NAMALWA (cell line): ENCODE results near the gene GALNT8.
"Not testable (repeated sequence)": the region's sequence is repeated elsewhere in the genome, so short reads cannot be mapped to it uniquely, and the experiment has no call there.

Experiments
- DNase-seq: peaks from one replicate; pipeline ENCODE4 v3.0.0-alpha.2; 2015; ENCODE audit warnings: low spot score

GALNT8 gene

DNA sequence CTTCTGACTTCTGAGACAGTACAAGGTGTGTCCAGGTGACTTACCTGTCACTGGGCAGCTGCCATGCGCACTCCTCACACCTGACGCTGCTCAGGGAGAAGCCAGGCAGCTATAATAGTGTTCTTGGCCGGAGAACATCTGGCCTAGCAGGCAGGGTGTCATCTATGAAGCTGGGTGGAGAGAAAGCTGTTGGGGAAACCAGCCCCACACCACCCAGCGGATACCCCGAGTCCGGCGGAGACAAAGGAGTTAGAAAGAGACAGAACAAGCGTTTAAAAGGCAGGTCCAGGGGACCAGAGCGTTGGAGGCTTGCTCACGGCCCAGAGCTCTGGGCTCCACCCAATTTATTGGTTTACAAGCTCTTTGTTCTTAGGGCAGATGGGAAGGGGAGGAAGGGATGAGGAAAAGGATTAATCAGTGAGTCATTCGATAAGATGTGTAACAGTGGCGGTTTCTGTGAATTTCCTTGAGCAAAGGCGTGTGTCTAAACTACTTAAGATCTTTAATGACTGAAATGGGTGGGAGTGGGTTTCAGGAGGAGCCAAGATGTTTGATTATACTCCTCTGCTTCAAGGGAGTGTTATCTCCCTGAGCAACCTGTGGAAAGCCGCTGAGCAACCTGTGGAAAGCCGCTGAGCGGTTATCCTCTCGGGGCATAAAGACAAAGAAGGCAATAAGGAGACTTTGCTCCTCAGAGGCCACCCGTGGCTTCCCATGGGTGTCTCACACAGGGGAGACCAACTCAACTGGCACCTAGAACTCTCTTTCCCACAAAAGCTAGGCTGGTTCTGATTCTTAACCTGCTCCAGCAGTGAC is at the start of gene GALNT8:
Gene GALNT8 (plus strand): TSS at position 580 of the 816 bp plus-strand sequence. CDS start 278 bp downstream, outside the sequence.
- DNase-seq: no peak

- no peak for DNase-seq
Observed at GRCh38 chr12:4679711-4680110, 40.5 kb upstream of the GALNT8 start.

DNA sequence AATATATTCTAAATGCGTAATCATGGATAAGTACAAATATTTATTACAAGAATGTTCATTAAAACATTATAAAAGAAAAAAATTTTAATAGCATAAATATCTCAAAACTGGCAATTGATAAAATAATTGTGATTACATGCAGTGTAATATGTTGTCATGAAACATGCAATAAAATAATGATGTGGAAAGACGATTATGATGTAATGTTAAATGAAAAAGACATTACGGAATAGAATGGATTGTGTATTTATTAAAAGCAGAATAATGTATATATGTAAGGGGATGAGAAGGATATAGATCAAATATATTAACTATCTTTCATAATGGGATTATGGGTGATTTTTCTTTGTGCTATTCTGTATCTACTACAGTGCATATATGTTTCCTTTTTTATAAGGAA is 38.5 kb upstream of the GALNT8 start:
- DNase-seq: no peak

GRCh38 chr12:4685317-4685716 is 34.9 kb upstream of the GALNT8 start:
- DNase-seq: no peak

DNA sequence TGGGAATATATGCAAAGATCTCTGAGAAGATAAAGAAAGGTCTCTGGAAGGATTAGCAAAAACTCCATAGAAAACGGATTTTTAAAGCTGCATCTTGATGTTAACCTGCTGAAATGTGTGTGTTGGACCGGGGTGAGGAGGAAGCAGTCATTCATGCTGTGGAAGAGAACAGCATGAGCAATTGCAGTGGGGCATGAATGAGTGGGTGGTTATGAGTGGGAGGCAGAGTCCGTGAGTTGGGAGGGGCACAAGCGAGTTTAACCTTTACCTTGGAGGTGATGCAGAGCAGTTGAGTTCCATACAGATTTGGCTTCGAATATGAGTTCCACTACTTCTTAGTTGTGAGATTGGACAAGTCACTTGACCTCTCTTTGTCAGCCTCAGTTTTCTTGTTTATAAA is 29.4 kb upstream of the GALNT8 start:
- DNase-seq: no peak

DNA sequence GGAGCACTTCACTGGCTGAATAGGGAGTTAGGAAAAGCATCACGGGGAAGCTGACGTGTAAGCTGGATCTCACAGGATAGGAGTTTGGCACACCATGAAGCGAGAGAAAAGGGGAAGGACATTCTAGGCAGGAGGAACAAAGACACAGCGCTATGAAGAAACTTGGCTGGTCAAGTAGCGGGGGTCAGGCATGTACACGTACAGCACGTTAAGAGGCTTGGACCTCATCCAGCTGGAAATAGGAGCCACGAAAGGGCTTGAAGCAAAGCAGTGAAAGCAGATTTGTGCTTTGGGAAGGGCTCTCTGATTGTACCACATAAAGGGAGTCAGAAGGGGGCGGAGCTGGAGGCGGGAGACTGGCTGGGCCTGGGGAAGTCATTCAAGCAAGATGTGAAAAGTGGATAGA is 19.6 kb upstream of the GALNT8 start:
- no peak for DNase-seq

DNA sequence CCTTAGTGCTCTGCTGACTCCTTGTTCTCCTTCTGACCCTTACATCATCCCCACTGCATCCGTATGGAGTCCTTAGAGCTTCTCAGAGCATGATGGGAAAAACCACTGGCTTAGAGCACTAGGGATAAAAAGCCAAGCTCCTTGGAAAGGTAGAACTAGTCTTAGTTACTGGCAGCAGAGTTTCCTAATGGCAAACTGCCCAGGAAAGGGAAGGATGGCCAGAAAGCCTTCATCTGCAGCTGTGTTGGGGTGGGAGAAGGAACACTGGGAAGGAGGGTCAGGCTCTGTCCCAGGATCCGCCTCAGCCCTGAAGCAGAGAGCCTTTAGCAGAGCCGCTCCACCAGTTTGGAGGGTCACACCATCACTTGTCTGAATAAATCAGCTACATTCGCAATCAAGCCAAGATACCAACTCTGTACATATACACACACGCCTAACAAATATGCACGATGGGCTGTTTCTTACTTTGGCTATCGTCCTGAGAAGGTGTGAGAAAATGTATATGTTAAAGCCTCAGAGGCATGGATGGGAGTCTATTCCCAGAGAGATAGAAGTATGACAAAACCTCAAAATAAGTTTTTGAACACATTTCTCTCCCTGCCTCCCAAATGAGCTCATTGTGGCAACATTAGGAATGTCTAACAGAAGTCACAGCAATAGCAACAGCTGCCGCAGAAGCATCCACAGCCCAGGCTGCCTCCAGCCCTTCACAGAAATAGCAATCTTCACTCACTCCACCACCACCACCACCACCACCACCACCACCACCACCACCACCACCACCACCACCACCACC is 18.6 kb upstream of the GALNT8 start:
- no peak for DNase-seq

- DNase-seq: no peak
Observed at GRCh38 chr12:4703676-4704075, 16.5 kb upstream of the GALNT8 start.

DNA sequence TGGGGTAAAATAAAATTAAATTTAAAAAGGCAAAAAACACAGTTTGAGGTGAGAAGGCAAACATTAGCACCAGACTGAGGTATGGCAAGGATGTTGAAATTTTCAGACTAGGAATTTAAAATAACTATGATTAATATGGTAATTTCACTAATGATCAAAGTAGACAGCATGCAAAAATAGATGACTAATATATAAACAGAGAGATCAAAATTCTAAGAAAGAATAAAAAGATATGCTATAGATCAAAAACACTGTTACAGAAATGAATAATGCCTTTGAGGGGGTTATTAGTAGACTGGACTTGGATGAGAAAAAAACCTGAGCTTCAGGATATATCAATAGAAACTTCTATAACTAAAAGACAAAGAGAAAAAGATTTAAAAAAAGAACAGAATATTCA is 14.4 kb upstream of the GALNT8 start:
- no peak for DNase-seq

GRCh38 chr12:4707306-4707705 is 12.9 kb upstream of the GALNT8 start:
- DNase-seq: no peak

- DNase-seq: no peak
Observed at GRCh38 chr12:4710113-4710512, 10.1 kb upstream of the GALNT8 start.

- DNase-seq: no peak
Observed at GRCh38 chr12:4714879-4715278, 5.3 kb upstream of the GALNT8 start.

DNA sequence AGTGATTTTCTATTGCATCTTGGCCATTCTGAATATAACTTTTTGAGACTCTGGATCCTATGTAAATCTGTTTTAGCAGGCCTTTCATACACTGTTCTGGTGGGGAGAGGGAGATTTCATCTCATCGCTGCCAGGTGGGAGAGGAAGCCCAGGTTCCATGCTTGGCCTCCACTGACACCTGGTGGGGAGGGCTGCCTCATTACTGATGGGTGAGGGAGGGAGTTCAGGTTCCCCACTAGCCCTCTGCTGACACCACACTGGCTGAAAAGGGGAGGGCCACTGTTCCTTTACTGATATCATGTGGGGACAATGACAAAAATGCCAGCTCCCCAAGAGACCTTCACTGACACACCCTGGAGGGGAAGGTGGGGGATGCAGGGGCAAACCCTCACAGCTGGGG is 2.4 kb upstream of the GALNT8 start:
- DNase-seq: no peak

DNA sequence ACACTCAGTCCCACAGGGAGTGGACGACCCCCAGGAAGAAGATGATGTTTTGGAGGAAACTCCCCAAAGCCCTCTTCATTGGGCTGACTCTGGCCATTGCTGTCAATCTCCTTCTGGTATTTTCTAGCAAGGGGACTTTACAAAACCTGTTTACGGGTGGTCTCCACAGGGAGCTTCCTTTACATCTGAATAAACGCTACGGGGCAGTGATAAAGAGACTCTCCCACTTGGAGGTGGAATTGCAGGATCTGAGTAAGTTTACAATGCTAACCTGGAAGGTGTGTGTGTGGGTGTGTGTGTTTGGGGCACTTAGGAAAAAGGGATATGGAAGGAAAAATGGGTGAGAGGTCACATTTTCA is 416 bp downstream of the GALNT8 start:
- DNase-seq: no peak

- not testable (repeated sequence) for DNase-seq
Observed at GRCh38 chr12:4721587-4721986, 1.4 kb downstream of the GALNT8 start.

- no peak for DNase-seq
Observed at GRCh38 chr12:4723226-4723625, 3.0 kb downstream of the GALNT8 start.

DNA sequence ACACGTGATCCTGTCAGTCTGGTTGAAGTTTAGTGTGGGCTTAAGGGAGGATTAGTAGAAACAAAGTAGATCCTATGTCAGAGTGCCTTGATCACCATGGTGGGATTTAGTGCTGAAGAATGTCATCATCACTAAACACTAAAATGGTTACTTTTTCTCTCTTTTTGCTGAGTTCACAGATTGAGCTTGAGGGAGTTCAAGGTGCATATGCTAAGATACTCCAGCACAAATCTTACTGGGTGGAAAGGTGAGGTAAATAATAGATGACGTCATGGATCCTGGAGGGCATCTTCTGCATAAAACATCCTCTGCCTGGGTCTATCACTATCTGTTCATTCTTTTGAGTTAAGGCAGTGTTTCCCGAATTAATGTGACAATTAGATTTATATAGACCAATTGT is 4.9 kb downstream of the GALNT8 start:
- DNase-seq: no peak

- DNase-seq: no peak
Observed at GRCh38 chr12:4734625-4735340, 14.6 kb downstream of the GALNT8 start.

GRCh38 chr12:4736091-4736490 is 15.9 kb downstream of the GALNT8 start:
- DNase-seq: no peak

GRCh38 chr12:4738541-4738940 is 18.3 kb downstream of the GALNT8 start:
- DNase-seq: no peak

- DNase-seq: no peak
Observed at GRCh38 chr12:4742416-4742970, 22.3 kb downstream of the GALNT8 start.

- DNase-seq: peak; percentile 11
Observed at GRCh38 chr12:4743046-4743445, 22.8 kb downstream of the GALNT8 start.
